ENCODE measurements around the gene NEK2. TPM values are rescaled to one million over a fixed set of nuclear protein-coding genes. Genes with fewer than 3 reads are reported as not detected.

Gene NEK2
- total and polyA plus RNA-seq, 2 of the 13 experiments (the other 11 are each of a cell fraction or from before 2014, with no cell fraction given), result 10.9 to 40.8 TPM

DNA sequence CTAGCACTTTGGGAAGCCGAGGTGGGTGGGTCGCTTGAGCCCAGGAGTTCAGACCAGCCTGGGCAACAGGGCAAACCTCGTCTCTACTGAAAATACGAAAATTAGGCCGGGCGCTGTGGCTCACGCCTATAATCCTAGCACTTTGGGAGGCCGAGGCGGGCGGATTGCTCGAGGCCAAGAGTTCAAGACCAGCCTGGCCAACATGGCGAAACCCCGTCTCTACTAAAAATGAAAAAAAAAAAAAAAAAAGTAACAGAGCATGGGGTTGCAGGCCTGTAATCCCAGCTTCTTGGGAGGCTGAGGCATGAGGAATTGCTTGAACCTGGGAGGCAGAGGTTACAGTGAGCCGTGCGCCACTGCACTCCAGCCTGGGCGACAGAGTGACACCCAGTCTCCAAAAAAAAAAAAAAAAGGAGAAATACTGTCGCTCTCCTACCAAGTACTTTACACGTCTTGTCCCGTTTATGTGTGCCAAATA, 724 bp upstream of the NEK2 start (continued):
- 0 out of 2 replicates have a peak, but pooled peaks have one; percentile 67 for TF ChIP-seq PHF8 (CRISPR knock-in tag; IDR thresholded peaks at IDR 0.05)
- TF ChIP-seq ZNF280B (CRISPR knock-in tag; IDR thresholded peaks at IDR 0.05; ENCODE audit: borderline replicate concordance), result no peak
- no peak; the same call in 1 of the 2 replicates for TF ChIP-seq HOXA3 (CRISPR knock-in tag; IDR thresholded peaks at IDR 0.05)
- TF ChIP-seq RFXAP (CRISPR knock-in tag; IDR thresholded peaks at IDR 0.05; ENCODE audit: borderline replicate concordance), result no peak
- TF ChIP-seq, protein P1, sequence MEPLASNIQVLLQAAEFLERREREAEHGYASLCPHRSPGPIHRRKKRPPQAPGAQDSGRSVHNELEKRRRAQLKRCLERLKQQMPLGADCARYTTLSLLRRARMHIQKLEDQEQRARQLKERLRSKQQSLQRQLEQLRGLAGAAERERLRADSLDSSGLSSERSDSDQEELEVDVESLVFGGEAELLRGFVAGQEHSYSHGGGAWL (CRISPR knock-in tag; IDR thresholded peaks at IDR 0.05), result no peak
- TF ChIP-seq TAF15 (IDR thresholded peaks at IDR 0.05; ENCODE audit: low read depth, low read length, poor library complexity, severe bottlenecking), result no peak
- 0 out of 2 replicates have a peak, but pooled peaks have one; percentile 62 for TF ChIP-seq ZNF430 (CRISPR knock-in tag; IDR thresholded peaks at IDR 0.05)
- no peak for TF ChIP-seq NFKBIZ (CRISPR knock-in tag; IDR thresholded peaks at IDR 0.05)
- TF ChIP-seq, protein P2, sequence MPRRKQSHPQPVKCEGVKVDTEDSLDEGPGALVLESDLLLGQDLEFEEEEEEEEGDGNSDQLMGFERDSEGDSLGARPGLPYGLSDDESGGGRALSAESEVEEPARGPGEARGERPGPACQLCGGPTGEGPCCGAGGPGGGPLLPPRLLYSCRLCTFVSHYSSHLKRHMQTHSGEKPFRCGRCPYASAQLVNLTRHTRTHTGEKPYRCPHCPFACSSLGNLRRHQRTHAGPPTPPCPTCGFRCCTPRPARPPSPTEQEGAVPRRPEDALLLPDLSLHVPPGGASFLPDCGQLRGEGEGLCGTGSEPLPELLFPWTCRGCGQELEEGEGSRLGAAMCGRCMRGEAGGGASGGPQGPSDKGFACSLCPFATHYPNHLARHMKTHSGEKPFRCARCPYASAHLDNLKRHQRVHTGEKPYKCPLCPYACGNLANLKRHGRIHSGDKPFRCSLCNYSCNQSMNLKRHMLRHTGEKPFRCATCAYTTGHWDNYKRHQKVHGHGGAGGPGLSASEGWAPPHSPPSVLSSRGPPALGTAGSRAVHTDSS (CRISPR knock-in tag; conservative IDR thresholded peaks at IDR 0.05), result no peak
- TF ChIP-seq ZNF781 (CRISPR knock-in tag; IDR thresholded peaks at IDR 0.05; ENCODE audit: borderline replicate concordance, not compliant biosample characterization), result peak; percentile 10
- TF ChIP-seq ESRRA (CRISPR knock-in tag; IDR thresholded peaks at IDR 0.05; ENCODE audit: low read depth), result peak; percentile 3; the same call in 1 of the 2 replicates
- TF ChIP-seq, protein P3, sequence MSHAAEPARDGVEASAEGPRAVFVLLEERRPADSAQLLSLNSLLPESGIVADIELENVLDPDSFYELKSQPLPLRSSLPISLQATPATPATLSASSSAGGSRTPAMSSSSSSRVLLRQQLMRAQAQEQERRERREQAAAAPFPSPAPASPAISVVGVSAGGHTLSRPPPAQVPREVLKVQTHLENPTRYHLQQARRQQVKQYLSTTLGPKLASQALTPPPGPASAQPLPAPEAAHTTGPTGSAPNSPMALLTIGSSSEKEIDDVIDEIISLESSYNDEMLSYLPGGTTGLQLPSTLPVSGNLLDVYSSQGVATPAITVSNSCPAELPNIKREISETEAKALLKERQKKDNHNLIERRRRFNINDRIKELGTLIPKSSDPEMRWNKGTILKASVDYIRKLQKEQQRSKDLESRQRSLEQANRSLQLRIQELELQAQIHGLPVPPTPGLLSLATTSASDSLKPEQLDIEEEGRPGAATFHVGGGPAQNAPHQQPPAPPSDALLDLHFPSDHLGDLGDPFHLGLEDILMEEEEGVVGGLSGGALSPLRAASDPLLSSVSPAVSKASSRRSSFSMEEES (CRISPR knock-in tag; IDR thresholded peaks at IDR 0.05), result no peak
- TF ChIP-seq KLF12 (CRISPR knock-in tag; IDR thresholded peaks at IDR 0.05; ENCODE audit: borderline replicate concordance), result no peak
- no peak for TF ChIP-seq ZNF383 (CRISPR knock-in tag; IDR thresholded peaks at IDR 0.05; ENCODE audit: borderline replicate concordance)
- no peak for TF ChIP-seq MLLT10 (CRISPR knock-in tag; IDR thresholded peaks at IDR 0.05)
- no peak for TF ChIP-seq HCFC1 (IDR thresholded peaks at IDR 0.05; ENCODE audit: low read depth, low read length)
- TF ChIP-seq CBFB (CRISPR knock-in tag; IDR thresholded peaks at IDR 0.05), result no peak; the same call in 1 of the 2 replicates
- peak; percentile 53; the same call in 1 of the 2 replicates for TF ChIP-seq EHMT2 (IDR thresholded peaks at IDR 0.05; ENCODE audit: borderline replicate concordance, low read depth, low read length)
- TF ChIP-seq U2AF2 (IDR thresholded peaks at IDR 0.05; ENCODE audit: low read depth, low read length), result no peak
- no peak for TF ChIP-seq ZNF510 (CRISPR knock-in tag; IDR thresholded peaks at IDR 0.05; ENCODE audit: low read depth)
- 0 out of 2 replicates have a peak, but pooled peaks have one; percentile 6 for TF ChIP-seq ZNF556 (CRISPR knock-in tag; IDR thresholded peaks at IDR 0.05; ENCODE audit: borderline replicate concordance)
- TF ChIP-seq SNAI1 (CRISPR knock-in tag; IDR thresholded peaks at IDR 0.05; ENCODE audit: borderline replicate concordance), result 0 out of 2 replicates have a peak, but pooled peaks have one; percentile 33
- no peak for TF ChIP-seq ATRX (CRISPR knock-in tag; IDR thresholded peaks at IDR 0.05; ENCODE audit: borderline replicate concordance)
- TF ChIP-seq ATF7 (IDR thresholded peaks at IDR 0.05), result no peak
- no peak; the same call in 1 of the 2 replicates for TF ChIP-seq ATF7 (CRISPR knock-in tag; IDR thresholded peaks at IDR 0.05)
- no peak for TF ChIP-seq ZFP36 (IDR thresholded peaks at IDR 0.05; ENCODE audit: borderline replicate concordance, low read depth, low read length, partially characterized antibody)
- TF ChIP-seq TCF7L2 (IDR thresholded peaks at IDR 0.05; ENCODE audit: low read depth, low read length), result no peak

All from HepG2 (cell line).